Skeletal muscle satellite cell (primary cell): Measurements from ENCODE around the gene CLNS1A. TPM values are rescaled to one million over a fixed set of nuclear protein-coding genes. Genes with fewer than 3 reads are reported as not detected.
"Not testable (repeated sequence)": the region's sequence is repeated elsewhere in the genome, so short reads cannot be mapped to it uniquely, and the experiment has no call there.

Source experiments
- H3K27me3 ChIP-seq: 2 replicates; pipeline ENCODE4 v1.7.0; 2013; ENCODE audit warnings: low read length; ENCODE audit not compliant: control insufficient read depth, insufficient read depth
- H3K36me3 ChIP-seq: 2 replicates; pipeline ENCODE4 v1.7.0; 2013; ENCODE audit warnings: mild to moderate bottlenecking, control low read depth, low read length; ENCODE audit not compliant: insufficient read depth
- H3K4me1 ChIP-seq: 2 replicates; pipeline ENCODE4 v1.7.0; 2013; ENCODE audit warnings: low read length; ENCODE audit not compliant: control insufficient read depth, insufficient read depth
- H3K4me2 ChIP-seq: 2 replicates; pipeline ENCODE4 v1.7.0; 2013; ENCODE audit warnings: mild to moderate bottlenecking, low read length
- H3K4me3 ChIP-seq: 2 replicates; pipeline ENCODE4 v1.7.0; 2013; ENCODE audit warnings: low read length
- H3K9ac ChIP-seq: 2 replicates; pipeline ENCODE4 v1.7.0; 2013; ENCODE audit warnings: mild to moderate bottlenecking, low read depth, low read length, moderate library complexity
- H3K9me3 ChIP-seq: replicated peaks from 2 replicates; pipeline ENCODE4 v1.7.0; 2013; ENCODE audit warnings: mild to moderate bottlenecking, control low read depth, low read length
- small RNA-seq: library from RNA; depleted of rRNA; stranded (forward); fragments of <200 nt; gene quantifications from one replicate; pipeline ENCODE3, GENCODE V24; 2012

CLNS1A gene

GRCh38 chr11:77580712-77581337 is 56.8 kb downstream of the CLNS1A start:
- no peak overlapping the region for H3K4me2 ChIP-seq
- no peak overlapping the region for H3K4me3 ChIP-seq
- H3K9ac ChIP-seq: no peak overlapping the region
- H3K27me3 ChIP-seq: no peaks in the 10 kb centered on the region
- no peaks in the 10 kb centered on the region for H3K36me3 ChIP-seq
- H3K9me3 ChIP-seq: peaks cover 6% of the 10 kb centered on the region
- no peaks in the 10 kb centered on the region for H3K4me1 ChIP-seq

- not testable (repeated sequence) for H3K9ac ChIP-seq, H3K4me2 ChIP-seq, H3K4me1 ChIP-seq, H3K9me3 ChIP-seq, H3K36me3 ChIP-seq, H3K27me3 ChIP-seq, H3K4me3 ChIP-seq
These were observed 62.2 kb downstream of the CLNS1A start for GRCh38 chr11:77575428-77575827.

- not testable (repeated sequence) for H3K4me1 ChIP-seq, H3K27me3 ChIP-seq, H3K36me3 ChIP-seq, H3K9me3 ChIP-seq, H3K9ac ChIP-seq, H3K4me2 ChIP-seq, H3K4me3 ChIP-seq
These were observed 66.7 kb downstream of the CLNS1A start for GRCh38 chr11:77570896-77571295.

GRCh38 chr11:77569676-77570070 is 67.9 kb downstream of the CLNS1A start:
- H3K27me3 ChIP-seq: no peaks in the 10 kb centered on the region
- no peaks in the 10 kb centered on the region for H3K4me1 ChIP-seq
- H3K9me3 ChIP-seq: no peaks in the 10 kb centered on the region

GRCh38 chr11:77568916-77569675 is 68.5 kb downstream of the CLNS1A start:
- H3K9ac ChIP-seq: no peak overlapping the region
- no peak overlapping the region for H3K4me2 ChIP-seq
- no peaks in the 10 kb centered on the region for H3K27me3 ChIP-seq
- no peak overlapping the region for H3K4me3 ChIP-seq
- no peaks in the 10 kb centered on the region for H3K36me3 ChIP-seq
- no peaks in the 10 kb centered on the region for H3K4me1 ChIP-seq
- no peaks in the 10 kb centered on the region for H3K9me3 ChIP-seq

More at GRCh38 chr11:77569676-77570070, 67.9 kb downstream of the CLNS1A start:
- no peaks in the 10 kb centered on the region for H3K36me3 ChIP-seq
- no peak overlapping the region for H3K9ac ChIP-seq
- no peak overlapping the region for H3K4me2 ChIP-seq
- H3K4me3 ChIP-seq: no peak overlapping the region

GRCh38 chr11:77568306-77568705 is 69.3 kb downstream of the CLNS1A start:
- H3K9me3 ChIP-seq: no peaks in the 10 kb centered on the region
- H3K4me1 ChIP-seq: no peaks in the 10 kb centered on the region
- no peak overlapping the region for H3K4me3 ChIP-seq
- no peak overlapping the region for H3K9ac ChIP-seq
- no peak overlapping the region for H3K4me2 ChIP-seq
- H3K27me3 ChIP-seq: no peaks in the 10 kb centered on the region
- H3K36me3 ChIP-seq: no peaks in the 10 kb centered on the region

Small RNA genes lying within 50 kb of the gene (small RNA-seq; reads per million reads assigned to genes)
- gene RNU7-59P: not detected
